ENCODE data around the gene PRPSAP1. TPM values are rescaled to one million over a fixed set of nuclear protein-coding genes. Genes with fewer than 3 reads are reported as not detected.

PRPSAP1 gene, protein sequence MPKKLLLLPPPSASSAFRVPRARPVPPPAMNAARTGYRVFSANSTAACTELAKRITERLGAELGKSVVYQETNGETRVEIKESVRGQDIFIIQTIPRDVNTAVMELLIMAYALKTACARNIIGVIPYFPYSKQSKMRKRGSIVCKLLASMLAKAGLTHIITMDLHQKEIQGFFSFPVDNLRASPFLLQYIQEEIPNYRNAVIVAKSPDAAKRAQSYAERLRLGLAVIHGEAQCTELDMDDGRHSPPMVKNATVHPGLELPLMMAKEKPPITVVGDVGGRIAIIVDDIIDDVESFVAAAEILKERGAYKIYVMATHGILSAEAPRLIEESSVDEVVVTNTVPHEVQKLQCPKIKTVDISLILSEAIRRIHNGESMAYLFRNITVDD
- 26.7 and 27.1 TPM in 2 replicates for total RNA-seq

DNA sequence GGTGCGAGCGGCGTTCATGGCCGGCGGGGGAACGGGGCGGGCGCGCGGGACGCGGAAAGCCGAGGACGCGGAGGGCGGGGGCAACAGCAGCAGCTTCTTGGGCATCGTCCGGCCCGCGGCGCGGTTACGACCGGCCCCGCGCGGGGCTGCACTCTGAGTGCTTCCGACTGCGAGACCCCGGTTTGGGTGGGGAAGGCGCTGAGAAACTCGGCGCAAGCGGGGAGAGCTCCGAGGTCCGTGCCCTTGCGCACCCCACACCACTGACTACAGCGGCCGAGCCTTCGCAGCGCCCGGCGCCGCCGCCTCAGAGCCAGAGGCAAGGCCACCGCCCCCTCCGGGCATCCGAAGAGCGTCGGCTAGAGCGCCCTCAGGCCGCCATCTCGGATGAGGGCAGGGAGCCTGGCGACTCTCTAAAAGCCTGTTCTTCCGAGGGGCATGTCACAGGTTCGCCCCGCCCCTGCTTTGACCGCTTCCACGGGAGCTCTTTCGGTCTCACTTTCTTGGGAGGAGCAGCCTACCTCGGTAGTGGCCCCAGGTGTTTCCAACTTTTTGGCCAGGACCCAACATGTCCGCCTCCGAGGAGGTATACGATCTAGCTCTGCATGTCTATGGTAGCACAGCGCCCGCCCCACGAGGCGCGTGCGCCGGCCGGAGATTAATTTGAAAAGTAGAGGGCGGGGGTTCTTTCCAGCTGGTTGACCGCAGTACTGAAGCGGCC, at the start of gene PRPSAP1:
Gene PRPSAP1 (minus strand): TSS at position 318 of the 718 bp plus-strand sequence. CDS start 213 bp downstream, at position 105.
- ATAC-seq (ENCODE audit: low read depth): peak; percentile 93
- Mint-ChIP-seq H3K27ac (peak within 1 kb of the TSS; percentile 98), H3K36me3 (ENCODE audit: low read depth) (peaks cover 5% of the 10 kb centered on the region), H3K4me3 (peak within 1 kb of the TSS; percentile 94), H3K27me3 (no peaks in the 10 kb centered on the region), H3K4me1 (peaks cover 23% of the 10 kb centered on the region), H3K9me3 (no peaks in the 10 kb centered on the region)
- ChIA-PET POLR2A (interaction anchor here (0.8 to 2.0 kb wide), 9 partner anchors 8 to 574 kb away, joined by 3 to 29 read pairs (median 4); partner anchors contain the start of genes SPHK1, SRP68 and ST6GALNAC2), CTCF (interaction anchor here (0.8 to 3.8 kb wide), 4 partner anchors 31 to 154 kb away, joined by 3 to 23 read pairs (median 8); partner anchors contain the start of gene SPHK1)
- intact Hi-C loops (cut with micrococcal nuclease): loop anchor here (1.0 to 5.0 kb wide), 4 partner anchors 31 to 496 kb away; partner anchors contain the start of genes JMJD6, METTL23, SPHK1 and WBP2
- TF ChIP-seq, protein P1, sequence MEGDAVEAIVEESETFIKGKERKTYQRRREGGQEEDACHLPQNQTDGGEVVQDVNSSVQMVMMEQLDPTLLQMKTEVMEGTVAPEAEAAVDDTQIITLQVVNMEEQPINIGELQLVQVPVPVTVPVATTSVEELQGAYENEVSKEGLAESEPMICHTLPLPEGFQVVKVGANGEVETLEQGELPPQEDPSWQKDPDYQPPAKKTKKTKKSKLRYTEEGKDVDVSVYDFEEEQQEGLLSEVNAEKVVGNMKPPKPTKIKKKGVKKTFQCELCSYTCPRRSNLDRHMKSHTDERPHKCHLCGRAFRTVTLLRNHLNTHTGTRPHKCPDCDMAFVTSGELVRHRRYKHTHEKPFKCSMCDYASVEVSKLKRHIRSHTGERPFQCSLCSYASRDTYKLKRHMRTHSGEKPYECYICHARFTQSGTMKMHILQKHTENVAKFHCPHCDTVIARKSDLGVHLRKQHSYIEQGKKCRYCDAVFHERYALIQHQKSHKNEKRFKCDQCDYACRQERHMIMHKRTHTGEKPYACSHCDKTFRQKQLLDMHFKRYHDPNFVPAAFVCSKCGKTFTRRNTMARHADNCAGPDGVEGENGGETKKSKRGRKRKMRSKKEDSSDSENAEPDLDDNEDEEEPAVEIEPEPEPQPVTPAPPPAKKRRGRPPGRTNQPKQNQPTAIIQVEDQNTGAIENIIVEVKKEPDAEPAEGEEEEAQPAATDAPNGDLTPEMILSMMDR (IDR thresholded peaks at IDR 0.05): no peak
- DNase-seq: peak; percentile 83

DNA sequence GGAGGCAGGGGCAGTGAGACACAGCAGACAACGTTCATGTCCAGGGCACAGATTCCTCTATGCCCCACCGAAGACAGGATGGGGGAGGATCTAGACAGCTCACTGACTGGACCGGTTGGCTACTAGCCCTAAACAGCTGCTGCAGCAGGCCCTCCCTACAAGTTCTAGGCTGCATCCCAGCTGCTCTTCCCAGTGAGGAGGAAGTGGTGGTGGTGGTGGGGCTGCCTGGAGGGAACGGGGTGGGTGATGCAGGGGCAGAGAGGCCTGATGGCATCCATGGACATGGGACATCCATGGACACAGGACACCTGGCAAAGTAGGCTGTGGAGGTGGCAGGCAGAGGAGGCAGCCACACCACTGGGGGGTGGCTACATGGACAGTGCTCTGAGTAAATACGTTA, 49.0 kb upstream of the PRPSAP1 start:
- TF ChIP-seq, protein P1 (IDR thresholded peaks at IDR 0.05): no peak
- intact Hi-C loops (cut with micrococcal nuclease): no loop called here
- H3K36me3 Mint-ChIP-seq (ENCODE audit: low read depth): peaks cover 79% of the 10 kb centered on the region

DNA sequence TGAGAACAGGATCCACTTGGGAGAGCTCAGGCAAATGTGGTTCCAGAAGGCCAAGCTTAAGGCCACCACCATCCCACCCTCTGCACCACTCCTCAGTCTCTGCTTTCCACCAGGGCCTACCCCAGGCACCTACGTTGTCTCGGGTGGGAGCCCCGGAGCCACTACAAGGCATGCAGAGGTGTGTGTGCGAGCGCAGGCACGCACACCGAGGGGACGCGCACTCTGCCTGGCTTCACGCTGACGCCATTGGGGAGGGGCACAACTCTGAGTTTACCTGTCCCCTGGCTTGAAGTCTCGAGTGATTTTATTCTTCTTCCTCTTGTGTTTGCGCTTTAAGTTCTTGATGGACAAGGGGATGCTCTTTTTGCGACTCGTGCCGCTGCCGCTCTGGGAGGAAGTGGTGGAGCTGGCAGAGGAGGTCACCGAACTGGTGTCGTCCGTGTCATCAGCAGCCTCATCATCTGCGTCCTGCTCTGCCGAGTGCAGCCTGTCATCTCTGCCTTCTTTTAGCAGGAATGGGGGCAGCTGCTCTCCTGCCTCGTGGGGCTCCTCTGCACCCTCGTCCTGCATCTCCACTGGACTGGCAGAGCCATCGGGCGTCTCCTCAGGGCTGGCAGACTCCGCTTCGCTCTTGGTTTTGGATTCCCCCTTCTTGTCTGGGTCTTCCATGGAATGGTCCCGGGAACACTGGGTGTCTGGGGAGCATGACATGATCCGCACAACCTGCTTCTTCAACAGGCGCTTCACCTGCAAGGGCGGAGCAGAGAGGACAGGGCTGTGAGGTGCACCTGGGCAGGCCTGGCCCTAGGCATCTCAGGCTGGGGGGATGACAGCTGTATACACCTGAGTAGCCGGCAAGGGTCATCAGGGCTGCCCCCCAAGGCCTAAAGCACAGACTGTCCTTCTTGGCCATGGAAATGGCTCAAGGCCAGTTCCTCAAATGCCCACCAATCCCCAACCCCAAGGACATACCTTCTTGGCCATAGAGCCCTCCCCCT, 45.8 kb upstream of the PRPSAP1 start:
- Mint-ChIP-seq H3K4me1 (peaks cover 6% of the 10 kb centered on the region), H3K36me3 (ENCODE audit: low read depth) (peaks cover 89% of the 10 kb centered on the region), H3K27me3 (no peaks in the 10 kb centered on the region), H3K9me3 (no peaks in the 10 kb centered on the region), H3K27ac (no peak overlapping the region), H3K4me3 (no peak overlapping the region)
- no peak for DNase-seq
- ChIA-PET POLR2A (no interaction called here), CTCF (interaction anchor here (1.0 to 4.3 kb wide), 8 partner anchors 8 to 385 kb away, joined by 3 to 82 read pairs (median 24); partner anchors contain the start of gene SPHK1)
- TF ChIP-seq, protein P1 (IDR thresholded peaks at IDR 0.05): no peak
- no peak for ATAC-seq (ENCODE audit: low read depth)
- intact Hi-C loops (cut with micrococcal nuclease): no loop called here

More for the DNA sequence above, 49.0 kb upstream of the PRPSAP1 start:
- ChIA-PET POLR2A (no interaction called here), CTCF (no interaction called here)
- Mint-ChIP-seq H3K4me3 (no peak overlapping the region), H3K27ac (no peak overlapping the region), H3K9me3 (no peaks in the 10 kb centered on the region), H3K4me1 (peaks cover 37% of the 10 kb centered on the region), H3K27me3 (no peaks in the 10 kb centered on the region)
- ATAC-seq (ENCODE audit: low read depth) (no peak), DNase-seq (no peak)

DNA sequence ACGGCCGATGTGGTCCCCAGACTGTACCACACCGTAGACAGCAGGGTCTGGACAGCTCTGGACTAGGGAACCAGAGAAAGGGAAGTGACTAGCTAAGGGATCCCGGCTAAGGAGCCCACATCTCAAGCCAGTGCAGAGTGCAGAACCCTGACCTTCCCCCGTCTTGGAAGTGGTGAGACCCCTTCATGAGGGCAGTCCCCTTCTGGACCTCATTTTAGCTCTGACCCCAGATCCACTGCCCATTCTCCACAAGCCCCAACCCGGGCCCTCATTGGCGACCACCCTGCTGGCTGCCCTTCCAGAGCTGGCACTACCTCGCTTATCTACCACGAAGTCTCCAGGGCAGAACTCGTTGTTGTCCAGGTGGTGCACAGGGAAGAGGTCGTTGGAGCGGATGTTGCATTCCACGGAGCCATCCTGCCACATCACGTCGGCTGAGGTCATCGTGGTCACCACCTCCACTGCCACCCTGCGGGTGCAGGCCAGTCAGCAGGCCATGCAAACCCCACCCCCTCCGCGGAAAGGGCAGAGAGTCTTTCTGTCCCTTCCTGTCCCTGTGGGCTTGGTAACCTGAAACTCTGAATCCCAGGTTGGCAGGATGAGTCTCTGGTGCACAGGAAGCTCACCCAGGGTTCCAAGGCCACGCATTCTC, 44.9 kb upstream of the PRPSAP1 start:
- Mint-ChIP-seq H3K4me3 (no peak overlapping the region), H3K36me3 (ENCODE audit: low read depth) (peaks cover 88% of the 10 kb centered on the region), H3K4me1 (peaks cover 3% of the 10 kb centered on the region), H3K27ac (no peak overlapping the region), H3K9me3 (no peaks in the 10 kb centered on the region), H3K27me3 (no peaks in the 10 kb centered on the region)
- ChIA-PET CTCF (interaction anchor here (0.7 to 4.3 kb wide), 32 partner anchors 9 to 393 kb away, joined by 3 to 82 read pairs (median 6); partner anchors contain the start of genes AANAT, PRPSAP1, RHBDF2 and SPHK1), POLR2A (interaction anchor here (0.6 kb wide), 1 partner anchor 26 kb away, joined by 8 read pairs; no protein-coding TSS in a partner anchor)
- intact Hi-C loops (cut with micrococcal nuclease): loop anchor here (1.0 kb wide), 2 partner anchors 10 to 95 kb away; no protein-coding TSS in a partner anchor
- DNase-seq (no peak), ATAC-seq (ENCODE audit: low read depth) (no peak)
- TF ChIP-seq, protein P1 (IDR thresholded peaks at IDR 0.05): no peak
